SK-N-SH treated with all-trans-retinoic acid at 6 μM for 48 hours (cell line): ENCODE results near the gene TULP1.

Experiments
- ARNTL ChIP-seq: fragments of 450-650 bp; formaldehyde crosslinking; IDR thresholded peaks from 2 replicates; pipeline ENCODE4 v1.5.0; 2020; ENCODE audit warnings: low read depth, mild to moderate bottlenecking, moderate library complexity, borderline replicate concordance
- BACH2 ChIP-seq: fragments of 250-450 bp; sonication (Bioruptor Pico); IDR thresholded peaks from 2 replicates; pipeline ENCODE4 v1.9.0; 2021; ENCODE audit warnings: mild to moderate bottlenecking, borderline replicate concordance
- CSDC2 ChIP-seq: fragments of 250-450 bp; sonication (Bioruptor Pico); IDR thresholded peaks from 2 replicates; pipeline ENCODE4 v1.5.0; 2020; ENCODE audit warnings: mild to moderate bottlenecking, moderate library complexity
- ESRRG ChIP-seq: fragments of 250-450 bp; sonication (Bioruptor Pico); IDR thresholded peaks from 2 replicates; pipeline ENCODE4 v1.6.1; 2021; ENCODE audit warnings: mild to moderate bottlenecking
- GLIS3 ChIP-seq: fragments of 250-450 bp; sonication (Bioruptor Pico); IDR thresholded peaks from 2 replicates; pipeline ENCODE4 v1.5.0; 2020; ENCODE audit warnings: mild to moderate bottlenecking, moderate library complexity
- ZFP30 ChIP-seq: fragments of 450-650 bp; formaldehyde crosslinking; IDR thresholded peaks from 2 replicates; pipeline ENCODE4 v1.5.0; 2022; ENCODE audit warnings: mild to moderate bottlenecking, moderate library complexity
- ZNF565 ChIP-seq: fragments of 450-650 bp; formaldehyde crosslinking; conservative IDR thresholded peaks from 2 replicates; pipeline ENCODE4 v1.5.0; 2020; ENCODE audit warnings: low read depth, mild to moderate bottlenecking, moderate library complexity
- ZNF70 ChIP-seq: fragments of 450-650 bp; formaldehyde crosslinking; IDR thresholded peaks from 2 replicates; pipeline ENCODE4 v1.5.0; 2020; ENCODE audit warnings: mild to moderate bottlenecking, moderate library complexity
- TF ChIP-seq, protein P1 (sequence below): fragments of 250-450 bp; sonication (Bioruptor Pico); IDR thresholded peaks from 2 replicates; pipeline ENCODE4 v1.5.1; 2020; ENCODE audit warnings: low read depth, mild to moderate bottlenecking, moderate library complexity
- TF ChIP-seq, protein P2 (sequence below): fragments of 250-450 bp; sonication (Bioruptor Pico); IDR thresholded peaks from 2 replicates; pipeline ENCODE4 v1.8.0; 2020; ENCODE audit warnings: mild to moderate bottlenecking, moderate library complexity, borderline replicate concordance
- TF ChIP-seq, protein P3 (sequence below): fragments of 250-450 bp; sonication (Bioruptor Pico); IDR thresholded peaks from 2 replicates; pipeline ENCODE4 v1.5.0; 2020; ENCODE audit warnings: mild to moderate bottlenecking, moderate library complexity

DNA sequence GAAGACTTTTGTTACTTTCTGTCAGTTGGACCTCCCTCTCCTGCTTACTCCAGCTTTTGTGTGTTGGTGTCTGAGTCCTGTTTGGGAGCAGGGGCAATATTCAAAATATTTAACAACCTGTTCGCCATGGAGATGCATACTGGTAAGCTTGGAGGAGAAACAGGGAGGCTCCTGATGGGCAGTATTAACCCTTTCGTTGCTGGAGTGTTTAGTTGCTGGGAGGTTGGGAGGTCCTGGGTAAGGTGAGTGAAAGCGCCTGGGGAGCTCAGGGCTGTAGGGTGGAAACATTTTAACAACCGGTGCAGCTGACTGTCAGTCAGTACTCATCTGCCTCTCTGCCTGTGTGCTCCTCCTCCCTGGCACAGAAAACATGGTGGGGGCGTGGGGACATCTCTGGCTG is 4.2 kb downstream of the TULP1 start:
- TF ChIP-seq CSDC2 (CRISPR knock-in tag) = no peak
- TF ChIP-seq ESRRG = no peak
- TF ChIP-seq, protein P1, sequence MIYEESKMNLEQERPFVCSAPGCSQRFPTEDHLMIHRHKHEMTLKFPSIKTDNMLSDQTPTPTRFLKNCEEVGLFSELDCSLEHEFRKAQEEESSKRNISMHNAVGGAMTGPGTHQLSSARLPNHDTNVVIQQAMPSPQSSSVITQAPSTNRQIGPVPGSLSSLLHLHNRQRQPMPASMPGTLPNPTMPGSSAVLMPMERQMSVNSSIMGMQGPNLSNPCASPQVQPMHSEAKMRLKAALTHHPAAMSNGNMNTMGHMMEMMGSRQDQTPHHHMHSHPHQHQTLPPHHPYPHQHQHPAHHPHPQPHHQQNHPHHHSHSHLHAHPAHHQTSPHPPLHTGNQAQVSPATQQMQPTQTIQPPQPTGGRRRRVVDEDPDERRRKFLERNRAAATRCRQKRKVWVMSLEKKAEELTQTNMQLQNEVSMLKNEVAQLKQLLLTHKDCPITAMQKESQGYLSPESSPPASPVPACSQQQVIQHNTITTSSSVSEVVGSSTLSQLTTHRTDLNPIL (CRISPR knock-in tag) = no peak
- TF ChIP-seq, protein P2, sequence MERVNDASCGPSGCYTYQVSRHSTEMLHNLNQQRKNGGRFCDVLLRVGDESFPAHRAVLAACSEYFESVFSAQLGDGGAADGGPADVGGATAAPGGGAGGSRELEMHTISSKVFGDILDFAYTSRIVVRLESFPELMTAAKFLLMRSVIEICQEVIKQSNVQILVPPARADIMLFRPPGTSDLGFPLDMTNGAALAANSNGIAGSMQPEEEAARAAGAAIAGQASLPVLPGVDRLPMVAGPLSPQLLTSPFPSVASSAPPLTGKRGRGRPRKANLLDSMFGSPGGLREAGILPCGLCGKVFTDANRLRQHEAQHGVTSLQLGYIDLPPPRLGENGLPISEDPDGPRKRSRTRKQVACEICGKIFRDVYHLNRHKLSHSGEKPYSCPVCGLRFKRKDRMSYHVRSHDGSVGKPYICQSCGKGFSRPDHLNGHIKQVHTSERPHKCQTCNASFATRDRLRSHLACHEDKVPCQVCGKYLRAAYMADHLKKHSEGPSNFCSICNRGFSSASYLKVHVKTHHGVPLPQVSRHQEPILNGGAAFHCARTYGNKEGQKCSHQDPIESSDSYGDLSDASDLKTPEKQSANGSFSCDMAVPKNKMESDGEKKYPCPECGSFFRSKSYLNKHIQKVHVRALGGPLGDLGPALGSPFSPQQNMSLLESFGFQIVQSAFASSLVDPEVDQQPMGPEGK (CRISPR knock-in tag) = no peak
- TF ChIP-seq GLIS3 (CRISPR knock-in tag) = no peak
- no peak for TF ChIP-seq ZNF70
- TF ChIP-seq ARNTL = no peak
- no peak for TF ChIP-seq ZNF565 (CRISPR knock-in tag)
- TF ChIP-seq ZFP30 (CRISPR knock-in tag) = no peak
- TF ChIP-seq, protein P3, sequence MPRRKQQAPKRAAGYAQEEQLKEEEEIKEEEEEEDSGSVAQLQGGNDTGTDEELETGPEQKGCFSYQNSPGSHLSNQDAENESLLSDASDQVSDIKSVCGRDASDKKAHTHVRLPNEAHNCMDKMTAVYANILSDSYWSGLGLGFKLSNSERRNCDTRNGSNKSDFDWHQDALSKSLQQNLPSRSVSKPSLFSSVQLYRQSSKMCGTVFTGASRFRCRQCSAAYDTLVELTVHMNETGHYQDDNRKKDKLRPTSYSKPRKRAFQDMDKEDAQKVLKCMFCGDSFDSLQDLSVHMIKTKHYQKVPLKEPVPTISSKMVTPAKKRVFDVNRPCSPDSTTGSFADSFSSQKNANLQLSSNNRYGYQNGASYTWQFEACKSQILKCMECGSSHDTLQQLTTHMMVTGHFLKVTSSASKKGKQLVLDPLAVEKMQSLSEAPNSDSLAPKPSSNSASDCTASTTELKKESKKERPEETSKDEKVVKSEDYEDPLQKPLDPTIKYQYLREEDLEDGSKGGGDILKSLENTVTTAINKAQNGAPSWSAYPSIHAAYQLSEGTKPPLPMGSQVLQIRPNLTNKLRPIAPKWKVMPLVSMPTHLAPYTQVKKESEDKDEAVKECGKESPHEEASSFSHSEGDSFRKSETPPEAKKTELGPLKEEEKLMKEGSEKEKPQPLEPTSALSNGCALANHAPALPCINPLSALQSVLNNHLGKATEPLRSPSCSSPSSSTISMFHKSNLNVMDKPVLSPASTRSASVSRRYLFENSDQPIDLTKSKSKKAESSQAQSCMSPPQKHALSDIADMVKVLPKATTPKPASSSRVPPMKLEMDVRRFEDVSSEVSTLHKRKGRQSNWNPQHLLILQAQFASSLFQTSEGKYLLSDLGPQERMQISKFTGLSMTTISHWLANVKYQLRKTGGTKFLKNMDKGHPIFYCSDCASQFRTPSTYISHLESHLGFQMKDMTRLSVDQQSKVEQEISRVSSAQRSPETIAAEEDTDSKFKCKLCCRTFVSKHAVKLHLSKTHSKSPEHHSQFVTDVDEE = no peak
- TF ChIP-seq BACH2 (CRISPR knock-in tag) = no peak
